MV-4-11 (cell line): ENCODE results near the gene NUDT1.

ENCODE experiments used
- DNase-seq: peaks from one replicate; lab custom pipeline; 2025; lab: John Stamatoyannopoulos, UW

NUDT1 gene

GRCh38 chr7:2205036-2205780 lies 36.8 kb upstream of the NUDT1 start:
- no peak for DNase-seq

DNA sequence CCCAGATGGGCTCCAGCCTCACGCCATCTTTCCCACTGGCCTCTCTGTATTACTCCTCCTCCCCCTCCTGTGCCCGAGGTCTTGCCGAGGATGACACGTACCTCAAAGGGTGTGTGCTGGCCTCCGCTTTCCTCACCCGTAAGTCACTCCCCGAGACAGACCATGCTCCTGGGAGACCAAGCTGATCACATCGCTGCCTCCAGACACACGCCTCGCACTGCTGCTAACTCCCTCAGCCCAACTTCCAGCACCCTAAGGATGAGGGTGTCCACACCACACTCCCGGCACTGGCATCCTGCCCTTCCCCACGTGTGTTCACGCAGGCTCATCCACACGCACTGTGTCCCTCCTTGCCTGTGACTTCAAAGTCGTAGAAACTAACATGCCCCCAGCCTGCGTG lies 33.3 kb upstream of the NUDT1 start:
- DNase-seq, result no peak

GRCh38 chr7:2209146-2209960 lies 32.7 kb upstream of the NUDT1 start:
- peak; percentile 28 for DNase-seq

DNA sequence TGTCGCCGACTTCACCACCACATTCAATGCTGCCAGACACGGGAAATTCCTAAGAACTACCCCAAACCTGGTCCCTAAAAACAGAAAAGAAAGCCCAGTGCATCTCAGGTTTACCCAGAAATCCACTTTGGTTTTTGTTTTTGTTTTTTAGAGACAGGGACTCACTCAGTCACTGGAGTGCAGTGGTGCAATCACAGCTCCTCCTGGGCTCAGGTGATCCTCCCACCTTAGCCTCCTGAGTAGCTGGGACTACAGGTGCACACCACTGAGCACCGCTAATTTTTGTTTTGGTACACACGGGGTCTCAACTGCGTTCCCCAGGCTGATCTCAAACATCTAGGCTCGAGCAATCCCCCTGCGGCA lies 32.1 kb upstream of the NUDT1 start:
- DNase-seq, result no peak

- no peak for DNase-seq
These were observed 31.3 kb upstream of the NUDT1 start for GRCh38 chr7:2210551-2211258.

GRCh38 chr7:2211259-2211880 lies 30.7 kb upstream of the NUDT1 start:
- no peak for DNase-seq

- DNase-seq, result no peak
These were observed 30.1 kb upstream of the NUDT1 start for GRCh38 chr7:2211926-2212325.

DNA sequence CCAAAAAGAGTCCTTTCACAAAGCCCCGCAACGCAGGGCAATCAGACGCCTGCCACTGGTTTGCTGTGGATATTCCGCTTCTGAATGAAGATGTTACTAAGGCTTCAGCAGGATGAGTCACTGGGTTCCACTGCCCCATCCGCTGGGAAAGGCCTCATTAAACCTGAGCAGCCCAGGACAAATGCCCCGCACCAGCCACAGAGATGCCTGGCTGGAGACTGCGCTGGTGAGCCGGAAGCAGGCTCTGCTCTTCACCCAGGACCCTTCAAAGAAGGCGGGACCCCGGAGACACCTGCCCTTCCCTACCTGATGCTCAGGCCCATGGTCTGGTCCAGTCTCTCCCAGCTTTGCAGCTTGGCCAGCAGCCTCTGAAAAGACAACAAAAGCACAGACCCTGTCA lies 29.1 kb upstream of the NUDT1 start:
- no peak for DNase-seq

- no peak for DNase-seq
These were observed 28.3 kb upstream of the NUDT1 start for GRCh38 chr7:2213551-2214215.

DNA sequence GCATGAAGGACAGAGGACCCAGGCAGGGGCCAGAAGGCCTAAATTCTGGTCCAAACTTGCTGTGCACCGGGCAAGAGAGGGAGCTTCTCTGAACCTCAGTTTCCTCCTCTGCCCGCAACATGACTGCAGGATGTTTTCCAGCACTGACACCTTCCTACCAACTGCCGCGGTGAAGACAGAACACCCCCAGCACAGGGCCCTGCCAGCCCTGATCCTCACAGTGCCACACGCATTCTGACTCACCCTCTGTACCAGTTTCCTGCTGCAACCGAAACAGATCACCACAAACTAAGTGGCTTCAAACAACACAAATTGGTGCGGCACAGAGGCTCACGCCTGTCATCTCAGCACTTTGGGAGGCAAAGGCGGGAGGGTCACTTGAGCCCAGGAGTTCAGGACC lies 27.4 kb upstream of the NUDT1 start:
- DNase-seq, result peak; percentile 56

DNA sequence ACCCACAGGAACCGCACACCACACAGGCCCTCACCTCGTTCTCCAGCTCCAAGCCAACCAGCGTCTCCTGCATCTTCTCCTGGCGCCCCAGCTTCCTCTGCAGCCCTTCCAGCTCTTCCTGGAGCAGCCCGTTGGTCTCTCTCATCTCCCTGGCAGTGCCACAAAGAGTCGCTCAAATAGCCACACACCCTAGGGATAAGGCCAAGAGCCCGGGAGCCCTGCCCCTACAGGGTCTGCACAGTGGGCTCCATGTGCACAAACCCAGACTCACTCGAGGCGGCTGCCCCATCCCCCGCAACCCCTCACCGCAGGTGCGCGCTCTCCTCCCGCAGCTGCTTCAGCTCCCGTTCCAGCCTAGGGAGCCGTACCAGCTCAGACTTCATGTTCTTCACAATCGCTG lies 26.2 kb upstream of the NUDT1 start:
- no peak for DNase-seq

- DNase-seq, result no peak
These were observed 24.8 kb upstream of the NUDT1 start for GRCh38 chr7:2217206-2217605.

DNA sequence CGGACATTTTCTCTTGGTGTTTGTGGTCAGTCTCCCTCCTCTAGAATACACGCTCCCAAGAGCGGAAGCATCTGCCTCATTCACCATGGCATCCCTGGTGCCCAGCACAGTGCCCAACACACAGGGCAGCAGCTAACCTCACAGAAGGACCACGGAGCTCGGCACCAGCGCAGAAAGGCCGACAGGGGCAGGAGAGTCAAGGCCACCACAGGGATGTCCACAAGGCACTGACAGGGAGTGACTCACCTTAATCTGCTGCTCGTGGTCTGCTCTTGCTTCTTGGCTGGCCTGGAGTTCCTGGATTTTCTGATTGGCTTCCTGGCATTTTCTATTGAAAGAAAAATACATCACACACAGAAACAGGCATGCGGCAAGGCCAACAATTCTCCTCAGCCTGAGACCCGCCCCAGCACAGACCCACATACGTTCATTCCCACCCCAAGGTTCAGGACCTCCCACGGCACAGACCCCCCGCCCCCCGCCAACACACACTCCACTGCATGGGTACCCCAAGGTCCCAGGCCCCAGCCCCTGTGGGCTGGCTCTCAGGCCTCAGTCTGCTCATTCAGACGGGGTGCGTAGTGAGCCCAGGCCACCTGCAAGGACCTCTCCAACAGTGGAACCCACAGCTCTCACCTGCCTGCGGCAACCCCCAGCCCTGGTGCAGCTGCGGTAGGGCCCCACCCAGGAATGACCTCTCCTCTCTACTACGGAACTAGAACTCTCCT lies 24.1 kb upstream of the NUDT1 start:
- no peak for DNase-seq

GRCh38 chr7:2218444-2218785 lies 23.6 kb upstream of the NUDT1 start:
- DNase-seq, result no peak

GRCh38 chr7:2219136-2219535 lies 22.9 kb upstream of the NUDT1 start:
- DNase-seq, result no peak

GRCh38 chr7:2219606-2220005 lies 22.4 kb upstream of the NUDT1 start:
- DNase-seq, result no peak

DNA sequence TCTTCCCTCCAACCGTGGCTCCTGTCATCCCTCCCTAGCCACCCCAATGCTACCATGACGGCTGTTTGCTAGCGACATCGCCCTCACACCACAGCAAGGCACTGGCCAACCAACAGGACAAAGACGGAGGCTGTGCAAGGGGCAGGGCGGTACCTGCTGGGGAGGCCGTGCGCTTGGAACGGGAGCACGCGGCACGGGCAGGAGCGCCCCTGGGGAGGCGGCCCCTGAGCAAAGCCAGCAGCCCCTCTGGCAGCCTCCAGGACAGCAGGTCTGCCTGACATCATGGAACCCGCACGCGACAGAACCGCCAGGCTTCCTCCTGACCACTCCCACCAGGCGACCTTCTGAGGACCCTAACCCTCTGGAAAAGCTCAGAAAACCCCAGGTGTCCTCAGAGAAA lies 22.0 kb upstream of the NUDT1 start:
- DNase-seq, result no peak

DNA sequence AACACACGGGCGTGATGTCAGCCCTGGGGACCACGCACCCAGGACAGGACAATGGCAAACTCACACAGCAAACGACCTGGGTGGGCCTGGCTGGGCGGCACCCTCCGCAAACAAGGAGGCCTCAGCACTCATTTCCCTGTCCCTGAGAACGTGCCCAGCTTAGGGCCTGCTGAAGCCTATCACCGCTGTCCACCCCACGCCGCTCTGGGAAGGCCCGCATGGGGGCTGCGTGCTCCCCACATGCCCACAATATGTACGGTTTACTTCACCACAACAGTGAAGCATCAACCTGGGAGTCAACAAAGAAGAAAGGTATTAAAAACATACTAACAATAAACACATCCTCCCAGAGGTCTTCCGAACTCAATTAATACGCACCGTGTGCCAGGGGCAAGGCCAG lies 21.5 kb upstream of the NUDT1 start:
- no peak for DNase-seq

- DNase-seq, result no peak
These were observed 21.1 kb upstream of the NUDT1 start for GRCh38 chr7:2220954-2221353.

- DNase-seq, result no peak
These were observed 19.5 kb upstream of the NUDT1 start for GRCh38 chr7:2222516-2222915.

DNA sequence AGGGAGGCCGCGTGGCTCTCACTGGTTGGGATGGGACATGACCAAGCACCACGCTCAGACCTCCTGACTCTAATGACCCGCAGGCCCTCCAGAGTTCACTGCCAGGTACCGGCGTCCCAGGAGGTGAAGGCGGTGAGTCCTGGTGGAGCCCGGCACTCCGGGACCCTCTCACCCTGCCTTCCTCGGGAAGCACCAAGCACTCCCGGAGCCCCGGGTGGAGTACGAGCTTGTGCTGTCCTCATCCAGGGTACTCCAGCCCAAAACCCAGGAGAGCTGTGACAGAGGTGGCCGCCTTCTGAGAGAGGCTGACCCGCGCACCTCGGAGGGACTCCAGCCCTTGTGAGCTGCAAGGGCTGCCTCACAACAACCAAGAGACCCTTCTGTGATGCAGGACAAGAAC lies 18.7 kb upstream of the NUDT1 start:
- DNase-seq, result no peak
